ENCODE results near the gene SLC5A9. TPM values are rescaled to one million over a fixed set of nuclear protein-coding genes. Genes with fewer than 3 reads are reported as not detected.

The SLC5A9 gene
- total and polyA plus RNA-seq, 8 donors, result 0.28 to 1.8 (median 0.92) TPM; not detected in 3

DNA sequence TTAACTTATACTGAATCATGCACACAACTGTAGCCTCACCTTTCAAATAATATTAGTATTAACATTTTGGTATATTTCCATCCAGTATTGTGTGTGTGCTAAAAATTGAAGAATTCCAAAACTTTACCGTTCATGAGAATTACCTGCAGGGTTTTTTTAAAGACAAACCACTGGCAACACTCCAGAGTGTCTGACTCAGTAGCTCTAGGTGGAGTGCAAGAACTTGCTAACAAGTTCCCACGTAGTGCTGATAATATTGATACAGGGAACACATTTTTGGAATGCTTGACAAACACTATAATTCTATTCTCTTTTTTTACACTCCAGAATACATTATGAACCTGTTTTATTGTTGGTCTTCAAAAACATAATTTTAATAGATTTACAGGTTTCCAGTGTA is 27.7 kb upstream of the SLC5A9 start:
- no peak for DNase-seq
- 36 to 58% (median 39%) methylated on average over 2 of the region's 2 CpGs for WGBS, 5 donors
- intact Hi-C loops (cut with DNase I; ENCODE audit: low total_unique reads), result loop anchor here (5.0 kb wide), 1 partner anchor 88 kb away; no protein-coding TSS in a partner anchor
- Histone ChIP-seq H3K36me3 (no peaks in the 10 kb centered on the region), H3K27me3 (peaks cover 0 to 3% (median 0%) of the 10 kb centered on the region in 3 donors), H3K4me1 (no peaks in the 10 kb centered on the region), H3K9me3 (no peaks in the 10 kb centered on the region), H3K27ac (no peak overlapping the region), H3K4me3 (no peak overlapping the region)
- TF ChIP-seq POLR2A (IDR thresholded peaks at IDR 0.05) (no peak), CTCF (IDR thresholded peaks at IDR 0.05) (no peak), EP300 (IDR thresholded peaks at IDR 0.05) (no peak), POLR2AphosphoS5 (IDR thresholded peaks at IDR 0.05) (no peak)

- H3K4me1 ChIP-seq, result no peaks in the 10 kb centered on the region
- H3K9me3 ChIP-seq, result no peaks in the 10 kb centered on the region
- H3K27ac ChIP-seq, result no peak overlapping the region
- no peak for DNase-seq
- intact Hi-C loops (cut with DNase I; ENCODE audit: low total_unique reads), result loop anchor here (5.0 kb wide), 1 partner anchor 89 kb away; no protein-coding TSS in a partner anchor
- WGBS, 5 donors, result 57 to 78% (median 69%) methylated on average over 5 to 7 of the region's 7 CpGs
- TF ChIP-seq CTCF (IDR thresholded peaks at IDR 0.05), result no peak
- no peak for TF ChIP-seq POLR2A (IDR thresholded peaks at IDR 0.05)
- no peak for TF ChIP-seq EP300 (IDR thresholded peaks at IDR 0.05)
- no peak for TF ChIP-seq POLR2AphosphoS5 (IDR thresholded peaks at IDR 0.05)
- H3K27me3 ChIP-seq, result no peaks in the 10 kb centered on the region
- H3K4me3 ChIP-seq, result no peak overlapping the region
- no peaks in the 10 kb centered on the region for H3K36me3 ChIP-seq
Observed at GRCh38 chr1:48196237-48196636, 26.3 kb upstream of the SLC5A9 start.

- intact Hi-C loops (cut with DNase I; ENCODE audit: low total_unique reads), result loop anchor here (5.0 kb wide), 1 partner anchor 92 kb away; no protein-coding TSS in a partner anchor
- 74 to 81% (median 77%) methylated on average over 3 of the region's 3 CpGs for WGBS, 5 donors
- Histone ChIP-seq H3K4me3 (no peak overlapping the region), H3K36me3 (no peaks in the 10 kb centered on the region), H3K27ac (no peak overlapping the region), H3K9me3 (no peaks in the 10 kb centered on the region), H3K27me3 (no peaks in the 10 kb centered on the region), H3K4me1 (peaks cover 0 to 4% (median 0%) of the 10 kb centered on the region in 4 donors)
- no peak for TF ChIP-seq EP300 (IDR thresholded peaks at IDR 0.05)
- no peak for TF ChIP-seq POLR2AphosphoS5 (IDR thresholded peaks at IDR 0.05)
- no peak for TF ChIP-seq POLR2A (IDR thresholded peaks at IDR 0.05)
- TF ChIP-seq CTCF (IDR thresholded peaks at IDR 0.05), result no peak
- no peak for DNase-seq
Observed at GRCh38 chr1:48198970-48199369, 23.5 kb upstream of the SLC5A9 start.

GRCh38 chr1:48200166-48200900 is 22.2 kb upstream of the SLC5A9 start:
- WGBS, 5 donors, result 22 to 46% (median 37%) methylated on average over 3 of the region's 3 CpGs

More at GRCh38 chr1:48200166-48200900, 22.2 kb upstream of the SLC5A9 start:
- Histone ChIP-seq H3K36me3 (no peaks in the 10 kb centered on the region), H3K27me3 (no peaks in the 10 kb centered on the region), H3K4me3 (no peak overlapping the region), H3K27ac (no peak overlapping the region), H3K4me1 (peaks cover 0 to 4% (median 0%) of the 10 kb centered on the region in 4 donors), H3K9me3 (no peaks in the 10 kb centered on the region)
- no peak for TF ChIP-seq CTCF (IDR thresholded peaks at IDR 0.05)
- TF ChIP-seq EP300 (IDR thresholded peaks at IDR 0.05), result no peak
- TF ChIP-seq POLR2A (IDR thresholded peaks at IDR 0.05), result no peak
- no peak for TF ChIP-seq POLR2AphosphoS5 (IDR thresholded peaks at IDR 0.05)
- DNase-seq, result no peak
- intact Hi-C loops (cut with DNase I; ENCODE audit: low total_unique reads), result no loop called here
